Cerebellar nuclear complex (tissue), 1 donor: ENCODE results near the gene TXNRD1.
"Not testable (repeated sequence)": the region's sequence is repeated elsewhere in the genome, so short reads cannot be mapped to it uniquely, and the experiment has no call there.

Source experiments
- DNase-seq, 2 experiments: peaks; one replicate each; lab custom pipeline; 2025; lab: John Stamatoyannopoulos, UW

Gene TXNRD1

GRCh38 chr12:104237930-104238329 lies 22.4 kb downstream of the TXNRD1 start:
- DNase-seq = no peak

- no peak for DNase-seq
Observed at GRCh38 chr12:104242546-104243206, 27.1 kb downstream of the TXNRD1 start.

GRCh38 chr12:104243551-104243950 lies 28.0 kb downstream of the TXNRD1 start:
- DNase-seq = no peak

- DNase-seq = no peak
Observed at GRCh38 chr12:104243971-104244370, 28.4 kb downstream of the TXNRD1 start.

- no peak for DNase-seq
Observed at GRCh38 chr12:104247698-104248097, 32.1 kb downstream of the TXNRD1 start.

GRCh38 chr12:104248444-104248843 lies 32.9 kb downstream of the TXNRD1 start:
- DNase-seq = no peak

- DNase-seq = no peak
Observed at GRCh38 chr12:104249017-104249416, 33.4 kb downstream of the TXNRD1 start.

- DNase-seq = no peak
Observed at GRCh38 chr12:104249898-104250297, 34.3 kb downstream of the TXNRD1 start.

GRCh38 chr12:104250366-104251125 lies 35.0 kb downstream of the TXNRD1 start:
- DNase-seq = no peak

GRCh38 chr12:104257913-104258472 lies 42.4 kb downstream of the TXNRD1 start:
- no peak for DNase-seq

GRCh38 chr12:104258476-104259067 lies 43.0 kb downstream of the TXNRD1 start:
- DNase-seq = no peak

- no peak for DNase-seq
Observed at GRCh38 chr12:104263026-104263425, 47.4 kb downstream of the TXNRD1 start.

GRCh38 chr12:104263580-104264358 lies 48.2 kb downstream of the TXNRD1 start:
- DNase-seq = no peak

- not testable (repeated sequence) for DNase-seq
Observed at GRCh38 chr12:104265436-104265835, 49.9 kb downstream of the TXNRD1 start.

GRCh38 chr12:104272938-104273337 lies 57.4 kb downstream of the TXNRD1 start:
- no peak for DNase-seq

GRCh38 chr12:104273503-104273902 lies 57.9 kb downstream of the TXNRD1 start:
- no peak for DNase-seq

GRCh38 chr12:104274811-104275210 lies 59.2 kb downstream of the TXNRD1 start:
- no peak for DNase-seq

GRCh38 chr12:104275689-104276088 lies 60.1 kb downstream of the TXNRD1 start:
- DNase-seq = no peak

GRCh38 chr12:104276273-104277131 lies 60.9 kb downstream of the TXNRD1 start:
- DNase-seq = no peak

- no peak for DNase-seq
Observed at GRCh38 chr12:104279164-104279563, 63.6 kb downstream of the TXNRD1 start.

GRCh38 chr12:104280111-104280510 lies 64.5 kb downstream of the TXNRD1 start:
- no peak for DNase-seq
